Mesenchymal stem cell (in vitro differentiated cells and primary cell): ENCODE measurements around the gene MAP7D1.
"Not testable (repeated sequence)": the region's sequence is repeated elsewhere in the genome, so short reads cannot be mapped to it uniquely, and the experiment has no call there.

Source experiments
- DNase-seq: peaks from one replicate; pipeline ENCODE4 v3.0.0-alpha.2; 2013
- H2AFZ ChIP-seq: one replicate; pipeline ENCODE4 v1.6.1; 2013; ENCODE audit warnings: low read depth, mild to moderate bottlenecking, control low read depth, inconsistent platforms, low read length, moderate library complexity
- H2AK5ac ChIP-seq: 2 replicates; pipeline ENCODE4 v1.6.1; 2013; ENCODE audit warnings: low read length, moderate library complexity, mild to moderate bottlenecking, inconsistent platforms; ENCODE audit not compliant: severe bottlenecking
- H2BK120ac ChIP-seq: one replicate; pipeline ENCODE4 v1.6.1; 2013; ENCODE audit warnings: low read depth, mild to moderate bottlenecking, inconsistent platforms, low read length, moderate library complexity
- H2BK12ac ChIP-seq, 2 experiments: one replicate each; pipeline ENCODE4 v1.6.1; 2013; ENCODE audit warnings: inconsistent platforms in 2 of 2, low read length in 2 of 2, mild to moderate bottlenecking in 2 of 2, moderate library complexity in 2 of 2, control low read depth in 1 of 2
- H2BK15ac ChIP-seq: one replicate; pipeline ENCODE4 v1.6.1; 2013; ENCODE audit warnings: mild to moderate bottlenecking, low read depth, inconsistent platforms; ENCODE audit not compliant: poor library complexity, severe bottlenecking
- H2BK5ac ChIP-seq: 2 replicates; pipeline ENCODE4 v1.6.1; 2013; ENCODE audit warnings: low read depth, mild to moderate bottlenecking, low read length, control low read depth, inconsistent platforms; ENCODE audit not compliant: poor library complexity, severe bottlenecking
- H3K14ac ChIP-seq, 2 experiments: one replicate each; pipeline ENCODE4 v1.6.1; 2013; ENCODE audit warnings: inconsistent platforms in 2 of 2, low read length in 2 of 2, control low read depth in 1 of 2, mild to moderate bottlenecking in 1 of 2, moderate library complexity in 1 of 2
- H3K18ac ChIP-seq, 2 experiments: one replicate each; pipeline ENCODE4 v1.6.1; 2013; ENCODE audit warnings: inconsistent platforms in 2 of 2, low read length in 2 of 2, control low read depth in 1 of 2, low read depth in 1 of 2, mild to moderate bottlenecking in 1 of 2
- H3K23ac ChIP-seq, 2 experiments: one replicate each; pipeline ENCODE4 v1.6.1; 2013; ENCODE audit warnings: inconsistent platforms in 2 of 2, low read length in 2 of 2, mild to moderate bottlenecking in 2 of 2, moderate library complexity in 2 of 2, control low read depth in 1 of 2
- H3K27ac ChIP-seq: 2 replicates; pipeline ENCODE4 v1.5.1; 2013; ENCODE audit warnings: mild to moderate bottlenecking, moderate library complexity, low read length, control low read depth, inconsistent platforms; ENCODE audit not compliant: poor library complexity, severe bottlenecking
- H3K27me3 ChIP-seq, 2 experiments: 2 replicates each; pipeline versions ENCODE4 v1.6.1 to v1.7.0; 2013; ENCODE audit warnings: low read length in 2 of 2, mild to moderate bottlenecking in 2 of 2, moderate library complexity in 2 of 2, control low read depth in 1 of 2, inconsistent platforms in 1 of 2; ENCODE audit not compliant: control insufficient read depth in 1 of 2, insufficient read depth in 1 of 2
- H3K36me3 ChIP-seq, 2 experiments: 2 replicates each; pipeline versions ENCODE4 v1.6.1 to v1.7.0; 2013; ENCODE audit warnings: low read length in 2 of 2, control low read depth in 1 of 2, inconsistent platforms in 1 of 2, low read depth in 1 of 2, mild to moderate bottlenecking in 1 of 2; ENCODE audit not compliant: insufficient read depth in 2 of 2, control insufficient read depth in 1 of 2
- H3K4ac ChIP-seq, 2 experiments: one replicate each; pipeline ENCODE4 v1.6.1; 2013; ENCODE audit warnings: inconsistent platforms in 2 of 2, low read length in 2 of 2, mild to moderate bottlenecking in 2 of 2, moderate library complexity in 2 of 2, control low read depth in 1 of 2, low read depth in 1 of 2
- H3K4me1 ChIP-seq: 2 replicates; pipeline ENCODE4 v1.6.1; 2013; ENCODE audit warnings: low read depth, low read length, control low read depth; ENCODE audit not compliant: control insufficient read depth, insufficient read depth
- H3K4me2 ChIP-seq: 2 replicates; pipeline ENCODE4 v1.6.1; 2013; ENCODE audit warnings: low read length, mild to moderate bottlenecking, inconsistent platforms; ENCODE audit not compliant: poor library complexity, severe bottlenecking
- H3K4me3 ChIP-seq, 2 experiments: 2 replicates each; pipeline versions ENCODE4 v1.5.1 to v1.7.0; 2013; ENCODE audit warnings: low read length in 2 of 2, mild to moderate bottlenecking in 2 of 2, control low read depth in 1 of 2, low read depth in 1 of 2; ENCODE audit not compliant: insufficient read depth in 1 of 2
- H3K79me1 ChIP-seq: replicated peaks from 2 replicates; pipeline ENCODE4 v1.6.1; 2013; ENCODE audit warnings: mild to moderate bottlenecking, control low read depth, low read length, inconsistent platforms; ENCODE audit not compliant: poor library complexity, severe bottlenecking
- H3K9ac ChIP-seq: 2 replicates; pipeline ENCODE4 v1.7.0; 2013; ENCODE audit warnings: mild to moderate bottlenecking, low read length, moderate library complexity
- H3K9me3 ChIP-seq: 2 replicates; pipeline ENCODE4 v1.7.0; 2013; ENCODE audit warnings: mild to moderate bottlenecking, low read length; ENCODE audit not compliant: control insufficient read depth
- H4K8ac ChIP-seq: one replicate; pipeline ENCODE4 v1.6.1; 2013; ENCODE audit warnings: inconsistent platforms, mild to moderate bottlenecking, low read length, moderate library complexity
- H4K91ac ChIP-seq: one replicate; pipeline ENCODE4 v1.6.1; 2013; ENCODE audit warnings: mild to moderate bottlenecking, low read length, inconsistent platforms
- WGBS: methylation state at CpG from one replicate; pipeline ENCODE4 v1.1.7; 2013; ENCODE audit warnings: mixed read lengths; 5-methylcytosine and 5-hydroxymethylcytosine counted together

Gene MAP7D1

GRCh38 chr1:36217670-36218069 lies 61.7 kb downstream of the MAP7D1 start:
- H3K14ac ChIP-seq = no peak overlapping the region
- H3K27me3 ChIP-seq = no peaks in the 10 kb centered on the region
- WGBS = 89% methylated on average over 1 of the region's 2 CpGs
- peak; percentile 40 for DNase-seq
- no peak overlapping the region for H3K27ac ChIP-seq
- H3K4me2 ChIP-seq = no peak overlapping the region
- no peak overlapping the region for H2BK15ac ChIP-seq
- H3K4ac ChIP-seq = no peak overlapping the region
- no peaks in the 10 kb centered on the region for H3K9me3 ChIP-seq
- no peak overlapping the region for H2BK12ac ChIP-seq
- no peak overlapping the region for H3K4me3 ChIP-seq
- peaks cover 2% of the 10 kb centered on the region for H3K79me1 ChIP-seq
- H2AFZ ChIP-seq = no peak overlapping the region
- no peak overlapping the region for H4K8ac ChIP-seq
- H3K36me3 ChIP-seq = no peaks in the 10 kb centered on the region
- no peak overlapping the region for H3K23ac ChIP-seq
- no peaks in the 10 kb centered on the region for H3K4me1 ChIP-seq
- no peak overlapping the region for H3K18ac ChIP-seq
- no peak overlapping the region for H2BK120ac ChIP-seq
- no peak overlapping the region for H2AK5ac ChIP-seq
- H2BK5ac ChIP-seq = no peak overlapping the region
- H3K9ac ChIP-seq = peak overlapping the region; percentile 3
- no peak overlapping the region for H4K91ac ChIP-seq

- not testable (repeated sequence) for H3K14ac ChIP-seq, H3K9ac ChIP-seq, H3K4me3 ChIP-seq, H3K27me3 ChIP-seq, H3K18ac ChIP-seq, H3K9me3 ChIP-seq, H2BK15ac ChIP-seq, H3K27ac ChIP-seq, DNase-seq, H4K91ac ChIP-seq, H3K4me1 ChIP-seq, H3K4me2 ChIP-seq, H2AFZ ChIP-seq, H3K36me3 ChIP-seq, H2BK12ac ChIP-seq, H3K23ac ChIP-seq, H4K8ac ChIP-seq, H3K4ac ChIP-seq, H3K79me1 ChIP-seq, H2AK5ac ChIP-seq, H2BK120ac ChIP-seq, H2BK5ac ChIP-seq
- 95% methylated on average over 5 of the region's 7 CpGs for WGBS
Measured at GRCh38 chr1:36221901-36222300, 65.9 kb downstream of the MAP7D1 start.

- Histone ChIP-seq H2BK5ac (no peak overlapping the region), H3K14ac (no peak overlapping the region), H2BK15ac (no peak overlapping the region), H4K8ac (peak overlapping the region; percentile 95), H4K91ac (no peak overlapping the region), H3K4me1 (peaks cover 6% of the 10 kb centered on the region), H3K27ac (peak overlapping the region; percentile 97), H2AFZ (no peak overlapping the region), H3K36me3 (peaks cover 2 to 9% of the 10 kb centered on the region in 2 experiments), H3K18ac (peak overlapping the region in 1 of 2 experiments; percentile 19), H3K9ac (peak overlapping the region; percentile 98), H3K4ac (peak overlapping the region in 1 of 2 experiments; percentile 53), H3K23ac (no peak overlapping the region), H3K4me3 (peak overlapping the region in 1 of 2 experiments; percentile 85), H3K4me2 (peak overlapping the region; percentile 60), H3K9me3 (no peaks in the 10 kb centered on the region), H3K27me3 (no peaks in the 10 kb centered on the region), H2AK5ac (peak overlapping the region; percentile 83), H2BK120ac (no peak overlapping the region), H3K79me1 (peaks cover 2% of the 10 kb centered on the region), H2BK12ac (peak overlapping the region; percentile 75 to 87)
- WGBS = 93% methylated on average over 31 of the region's 33 CpGs
- DNase-seq = no peak
Measured at GRCh38 chr1:36222481-36223380, 66.8 kb downstream of the MAP7D1 start.

- peak overlapping the region in 1 of 2 experiments; percentile 28 for H2BK12ac ChIP-seq
- no peaks in the 10 kb centered on the region for H3K9me3 ChIP-seq
- H3K4ac ChIP-seq = peak overlapping the region in 1 of 2 experiments; percentile 75
- peaks cover 2% of the 10 kb centered on the region for H3K79me1 ChIP-seq
- peak overlapping the region; percentile 97 for H3K27ac ChIP-seq
- DNase-seq = peak; percentile 81
- WGBS = 18% methylated on average over 12 of the region's 16 CpGs
- H2BK120ac ChIP-seq = peak overlapping the region; percentile 84
- H4K8ac ChIP-seq = peak overlapping the region; percentile 95
- peaks cover 6% of the 10 kb centered on the region for H3K4me1 ChIP-seq
- H2BK15ac ChIP-seq = no peak overlapping the region
- no peak overlapping the region for H2AK5ac ChIP-seq
- H3K18ac ChIP-seq = peak overlapping the region; percentile 54 to 91
- peaks cover 9 to 15% of the 10 kb centered on the region in 2 experiments for H3K36me3 ChIP-seq
- H3K4me3 ChIP-seq = peak overlapping the region; percentile 55 to 85
- peak overlapping the region; percentile 60 for H3K4me2 ChIP-seq
- peak overlapping the region; percentile 98 for H3K9ac ChIP-seq
- H3K27me3 ChIP-seq = no peaks in the 10 kb centered on the region
- no peak overlapping the region for H4K91ac ChIP-seq
- no peak overlapping the region for H2AFZ ChIP-seq
- H2BK5ac ChIP-seq = no peak overlapping the region
- peak overlapping the region in 1 of 2 experiments; percentile 36 for H3K14ac ChIP-seq
- no peak overlapping the region for H3K23ac ChIP-seq
Measured at GRCh38 chr1:36223381-36223995, 67.5 kb downstream of the MAP7D1 start.
